ENCODE measurements around the gene C9orf78. TPM values are rescaled to one million over a fixed set of nuclear protein-coding genes. Genes with fewer than 3 reads are reported as not detected.
A peak's percentile ranks its signal among the peaks of the same experiment; 100 is the strongest.

C9orf78 gene
- total RNA-seq (76.8 TPM), polyA plus RNA-seq (95.0 TPM)
- long read RNA-seq, donor 1, partial matches to known transcripts, result 0 of 4 reads
- long read RNA-seq, donor 1, other reads (novel, unspliced or antisense), result 0 of 4 reads
- long read RNA-seq, donor 2, result 0 reads
- long read RNA-seq, donor 3, transcript C9orf78-201 (9 exons, 1,795 nt), result major isoform, 42 of 67 reads
- long read RNA-seq, donor 3, partial matches to known transcripts, result 23 of 67 reads
- long read RNA-seq, donor 3, other reads (novel, unspliced or antisense), result 0 of 67 reads
- long read RNA-seq, donor 4, transcript C9orf78-201 (9 exons, 1,795 nt), result major isoform, 18 of 78 reads
- long read RNA-seq, donor 4, partial matches to known transcripts, result 60 of 78 reads
- long read RNA-seq, donor 4, other reads (novel, unspliced or antisense), result 0 of 78 reads
- long read RNA-seq, donor 5, transcript C9orf78-201 (9 exons, 1,795 nt), result major isoform, 44 of 96 reads
- long read RNA-seq, donor 5, partial matches to known transcripts, result 48 of 96 reads
- long read RNA-seq, donor 5, other reads (novel, unspliced or antisense), result 0 of 96 reads
- long read RNA-seq, donor 6, transcript C9orf78-201 (9 exons, 1,795 nt), result major isoform, 30 of 43 reads
- long read RNA-seq, donor 6, partial matches to known transcripts, result 13 of 43 reads
- long read RNA-seq, donor 6, other reads (novel, unspliced or antisense), result 0 of 43 reads
- long read RNA-seq, donor 7, transcript C9orf78-201 (9 exons, 1,795 nt), result major isoform, 34 of 44 reads
- long read RNA-seq, donor 7, partial matches to known transcripts, result 0 of 44 reads
- long read RNA-seq, donor 7, other reads (novel, unspliced or antisense), result 9 of 44 reads
- long read RNA-seq, donor 8, transcript C9orf78-201 (9 exons, 1,795 nt), result major isoform, 10 of 10 reads
- long read RNA-seq, donor 8, partial matches to known transcripts, result 0 of 10 reads
- long read RNA-seq, donor 8, other reads (novel, unspliced or antisense), result 0 of 10 reads
- long read RNA-seq, donor 9, transcript C9orf78-201 (9 exons, 1,795 nt), result major isoform, 21 of 22 reads
- long read RNA-seq, donor 9, partial matches to known transcripts, result 0 of 22 reads
- long read RNA-seq, donor 9, other reads (novel, unspliced or antisense), result 0 of 22 reads
- long read RNA-seq, donor 10, transcript C9orf78-201 (9 exons, 1,795 nt), result major isoform, 14 of 22 reads
- long read RNA-seq, donor 10, partial matches to known transcripts, result 8 of 22 reads
- long read RNA-seq, donor 10, other reads (novel, unspliced or antisense), result 0 of 22 reads

GRCh38 chr9:129835128-129835859 lies at the start of gene C9orf78, which contains the start of gene USP20:
C9orf78 (minus strand) TSS chr9:129835275; CDS start chr9:129835221, 54 bp downstream.
USP20 (plus strand) TSS chr9:129835458; CDS start chr9:129852556, 17,098 bp downstream.
- DNase-seq (ENCODE audit: low read depth in 6 of 9, low spot score in 9 of 9), result peak; percentile 80 to 99 (median 97)
- H3K4me1 ChIP-seq (ENCODE audit: control insufficient read depth in 2 of 2, insufficient read depth in 2 of 2, low read length in 2 of 2), result peaks cover 35 to 51% of the 10 kb centered on the region in 2 donors
- WGBS, result under 1% methylated on average over 81 of the region's 81 CpGs

GRCh38 chr9:129884220-129885017 lies 49.3 kb upstream of the C9orf78 start:
- H3K36me3 ChIP-seq (ENCODE audit: control insufficient read depth in 2 of 2, insufficient read depth in 2 of 2, low read length in 1 of 2), result peaks cover 8 to 16% of the 10 kb centered on the region in 2 donors
- H3K9me3 ChIP-seq (ENCODE audit: control insufficient read depth in 2 of 2, insufficient read depth in 1 of 2, low read length in 1 of 2), result peaks cover 0 to 3% of the 10 kb centered on the region in 2 donors
- H3K4me3 ChIP-seq (ENCODE audit: low read length in 2 of 2), result peak overlapping the region; percentile 67 to 84
- WGBS, result 3% methylated on average over 24 of the region's 24 CpGs
- H3K27me3 ChIP-seq (ENCODE audit: control insufficient read depth in 2 of 2, insufficient read depth in 1 of 2, low read length in 1 of 2), result no peaks in the 10 kb centered on the region
- peaks cover 14 to 84% of the 10 kb centered on the region in 2 donors for H3K4me1 ChIP-seq (ENCODE audit: control insufficient read depth in 2 of 2, insufficient read depth in 2 of 2, low read length in 2 of 2)
- peak in 7 of 9 donors; percentile 88 to 99 (median 96) for DNase-seq (ENCODE audit: low read depth in 6 of 9, low spot score in 9 of 9)
- H3K27ac ChIP-seq (ENCODE audit: low read depth in 1 of 2, low read length in 1 of 2), result peak overlapping the region; percentile 97 to 98

More at GRCh38 chr9:129835128-129835859, at the start of gene C9orf78, which contains the start of gene USP20:
- Histone ChIP-seq H3K27ac (ENCODE audit: low read depth in 1 of 2, low read length in 1 of 2) (peak within 1 kb of the TSS; percentile 83 to 89), H3K27me3 (ENCODE audit: control insufficient read depth in 2 of 2, insufficient read depth in 1 of 2, low read length in 1 of 2) (no peaks in the 10 kb centered on the region), H3K9me3 (ENCODE audit: control insufficient read depth in 2 of 2, insufficient read depth in 1 of 2, low read length in 1 of 2) (peaks cover 0 to 10% of the 10 kb centered on the region in 2 donors), H3K4me3 (ENCODE audit: low read length in 2 of 2) (peak within 1 kb of the TSS; percentile 96 to 99), H3K36me3 (ENCODE audit: control insufficient read depth in 2 of 2, insufficient read depth in 2 of 2, low read length in 1 of 2) (peaks cover 22 to 49% of the 10 kb centered on the region in 2 donors)

GRCh38 chr9:129881547-129882324 lies 46.7 kb upstream of the C9orf78 start:
- H3K27me3 ChIP-seq (ENCODE audit: control insufficient read depth in 2 of 2, insufficient read depth in 1 of 2, low read length in 1 of 2), result no peaks in the 10 kb centered on the region
- H3K4me1 ChIP-seq (ENCODE audit: control insufficient read depth in 2 of 2, insufficient read depth in 2 of 2, low read length in 2 of 2), result peaks cover 9 to 63% of the 10 kb centered on the region in 2 donors
- H3K36me3 ChIP-seq (ENCODE audit: control insufficient read depth in 2 of 2, insufficient read depth in 2 of 2, low read length in 1 of 2), result peaks cover 13 to 16% of the 10 kb centered on the region in 2 donors
- H3K27ac ChIP-seq (ENCODE audit: low read depth in 1 of 2, low read length in 1 of 2), result peak overlapping the region in 1 of 2 donors; percentile 32
- 80% methylated on average over 19 of the region's 19 CpGs for WGBS
- peaks cover 0 to 3% of the 10 kb centered on the region in 2 donors for H3K9me3 ChIP-seq (ENCODE audit: control insufficient read depth in 2 of 2, insufficient read depth in 1 of 2, low read length in 1 of 2)
- no peak overlapping the region for H3K4me3 ChIP-seq (ENCODE audit: low read length in 2 of 2)
- no peak for DNase-seq (ENCODE audit: low read depth in 6 of 9, low spot score in 9 of 9)

- no peak for DNase-seq (ENCODE audit: low read depth in 6 of 9, low spot score in 9 of 9)
- 94% methylated on average over 28 of the region's 28 CpGs for WGBS
- Histone ChIP-seq H3K27me3 (ENCODE audit: control insufficient read depth in 2 of 2, insufficient read depth in 1 of 2, low read length in 1 of 2) (no peaks in the 10 kb centered on the region), H3K9me3 (ENCODE audit: control insufficient read depth in 2 of 2, insufficient read depth in 1 of 2, low read length in 1 of 2) (peaks cover 0 to 3% of the 10 kb centered on the region in 2 donors), H3K4me1 (ENCODE audit: control insufficient read depth in 2 of 2, insufficient read depth in 2 of 2, low read length in 2 of 2) (peaks cover 5 to 55% of the 10 kb centered on the region in 2 donors), H3K36me3 (ENCODE audit: control insufficient read depth in 2 of 2, insufficient read depth in 2 of 2, low read length in 1 of 2) (peaks cover 16 to 22% of the 10 kb centered on the region in 2 donors), H3K27ac (ENCODE audit: low read depth in 1 of 2, low read length in 1 of 2) (peak overlapping the region in 1 of 2 donors; percentile 32), H3K4me3 (ENCODE audit: low read length in 2 of 2) (no peak overlapping the region)
Measured at GRCh38 chr9:129880654-129881546, 45.8 kb upstream of the C9orf78 start.

- no peaks in the 10 kb centered on the region for H3K27me3 ChIP-seq (ENCODE audit: control insufficient read depth in 2 of 2, insufficient read depth in 1 of 2, low read length in 1 of 2)
- no peak overlapping the region for H3K4me3 ChIP-seq (ENCODE audit: low read length in 2 of 2)
- no peak for DNase-seq (ENCODE audit: low read depth in 6 of 9, low spot score in 9 of 9)
- H3K4me1 ChIP-seq (ENCODE audit: control insufficient read depth in 2 of 2, insufficient read depth in 2 of 2, low read length in 2 of 2), result peaks cover 5 to 51% of the 10 kb centered on the region in 2 donors
- 97% methylated on average over 31 of the region's 31 CpGs for WGBS
- no peak overlapping the region for H3K27ac ChIP-seq (ENCODE audit: low read depth in 1 of 2, low read length in 1 of 2)
- peaks cover 0 to 3% of the 10 kb centered on the region in 2 donors for H3K9me3 ChIP-seq (ENCODE audit: control insufficient read depth in 2 of 2, insufficient read depth in 1 of 2, low read length in 1 of 2)
- peaks cover 24 to 30% of the 10 kb centered on the region in 2 donors for H3K36me3 ChIP-seq (ENCODE audit: control insufficient read depth in 2 of 2, insufficient read depth in 2 of 2, low read length in 1 of 2)
Measured at GRCh38 chr9:129879991-129880653, 45.0 kb upstream of the C9orf78 start.

GRCh38 chr9:129879103-129879699 lies 44.1 kb upstream of the C9orf78 start:
- Histone ChIP-seq H3K9me3 (ENCODE audit: control insufficient read depth in 2 of 2, insufficient read depth in 1 of 2, low read length in 1 of 2) (no peaks in the 10 kb centered on the region), H3K27me3 (ENCODE audit: control insufficient read depth in 2 of 2, insufficient read depth in 1 of 2, low read length in 1 of 2) (no peaks in the 10 kb centered on the region), H3K4me3 (ENCODE audit: low read length in 2 of 2) (no peak overlapping the region), H3K36me3 (ENCODE audit: control insufficient read depth in 2 of 2, insufficient read depth in 2 of 2, low read length in 1 of 2) (peaks cover 33 to 39% of the 10 kb centered on the region in 2 donors), H3K4me1 (ENCODE audit: control insufficient read depth in 2 of 2, insufficient read depth in 2 of 2, low read length in 2 of 2) (peaks cover 8 to 51% of the 10 kb centered on the region in 2 donors), H3K27ac (ENCODE audit: low read depth in 1 of 2, low read length in 1 of 2) (peak overlapping the region in 1 of 2 donors; percentile 17)
- no peak for DNase-seq (ENCODE audit: low read depth in 6 of 9, low spot score in 9 of 9)
- 95% methylated on average over 17 of the region's 17 CpGs for WGBS

All from thymus (tissue), 14 donors.